ENCODE data around the gene CTIF. TPM values are rescaled to one million over a fixed set of nuclear protein-coding genes. Genes with fewer than 3 reads are reported as not detected.

CTIF gene
- total and polyA plus RNA-seq, 2 experiments from 2014 or later, result 8.6 to 14.4 TPM

- TF ChIP-seq ZNF462 (CRISPR knock-in tag; IDR thresholded peaks at IDR 0.05), result no peak
These were observed 298.2 kb downstream of the CTIF start (continued) for GRCh38 chr18:48836806-48837615.

- Mint-ChIP-seq H3K36me3 (ENCODE audit: low read depth) (no peaks in the 10 kb centered on the region; the same call in 2 of the 3 replicates), H3K27me3 (ENCODE audit: insufficient read depth, low read depth, poor library complexity) (peaks cover 12% of the 10 kb centered on the region), H3K27ac (no peak overlapping the region), H3K4me3 (no peak overlapping the region), H3K4me1 (peaks cover 48% of the 10 kb centered on the region), H3K9me3 (no peaks in the 10 kb centered on the region)
- TF ChIP-seq CREB1 (CRISPR knock-in tag; IDR thresholded peaks at IDR 0.05; ENCODE audit: low read depth), result no peak
- TF ChIP-seq ETS1 (IDR thresholded peaks at IDR 0.05), result no peak
- no peaks in the 10 kb centered on the region for H3F3A ChIP-seq (replicated peaks; ENCODE audit: low read depth)
- H3K4me1 ChIP-seq (ENCODE audit: insufficient read depth), result peaks cover 8% of the 10 kb centered on the region; the same call in 1 of the 2 replicates
- no peaks in the 10 kb centered on the region for H4K20me1 ChIP-seq (replicated peaks; ENCODE audit: insufficient read depth)
- no peaks in the 10 kb centered on the region for H3K27me3 ChIP-seq (ENCODE audit: insufficient read depth)
- H3K4me2 ChIP-seq, result no peak overlapping the region
- DNase-seq (ENCODE audit: low spot score) (no peak), ATAC-seq (no peak)
- H3K9me2 ChIP-seq (ENCODE audit: insufficient read depth), result no peaks in the 10 kb centered on the region
- no peak overlapping the region for H2AFZ ChIP-seq
- H3K36me3 ChIP-seq (ENCODE audit: insufficient read depth), result no peaks in the 10 kb centered on the region
- H3K79me2 ChIP-seq (replicated peaks; ENCODE audit: insufficient read depth), result no peaks in the 10 kb centered on the region
- H3K4me3 ChIP-seq, result no peak overlapping the region
- no peak overlapping the region for H3K27ac ChIP-seq (ENCODE audit: low read depth)
These were observed 298.8 kb downstream of the CTIF start for GRCh38 chr18:48837676-48838075.
